ENCODE results near the gene CACNA1A. TPM values are rescaled to one million over a fixed set of nuclear protein-coding genes. Genes with fewer than 3 reads are reported as not detected.

CACNA1A gene
- polyA plus RNA-seq, 2 of the 4 experiments (the other 2 are of a cell fraction), result 0.27 to 0.71 TPM

GRCh38 chr19:13208672-13209483 lies 297.4 kb downstream of the CACNA1A start:
- no peak for ATAC-seq
- 82% methylated on average over 8 of the region's 52 CpGs for WGBS (ENCODE audit: missing lambda C conversion rate)
- TF ChIP-seq HOXB5 (CRISPR knock-in tag; IDR thresholded peaks at IDR 0.05), result no peak
- no peak for TF ChIP-seq PBX3 (IDR thresholded peaks at IDR 0.05)
- no peak for TF ChIP-seq ESRRA (IDR thresholded peaks at IDR 0.05; ENCODE audit: borderline replicate concordance, low read length)
- no peak for TF ChIP-seq RCOR1 (IDR thresholded peaks at IDR 0.05; ENCODE audit: low read depth, low read length)
- TF ChIP-seq ZFP36 (IDR thresholded peaks at IDR 0.05; ENCODE audit: borderline replicate concordance, partially characterized antibody), result no peak
- no peak for TF ChIP-seq SMC3 (IDR thresholded peaks at IDR 0.05)
- no peak for TF ChIP-seq JUN (IDR thresholded peaks at IDR 0.05)
- TF ChIP-seq KDM5A (IDR thresholded peaks at IDR 0.05), result no peak
- TF ChIP-seq ZSCAN20 (CRISPR knock-in tag; IDR thresholded peaks at IDR 0.05), result no peak
- TF ChIP-seq HOXA7 (CRISPR knock-in tag; IDR thresholded peaks at IDR 0.05), result no peak
- TF ChIP-seq ZNF302 (CRISPR knock-in tag; IDR thresholded peaks at IDR 0.05), result no peak
- TF ChIP-seq FOSL2 (IDR thresholded peaks at IDR 0.05), result no peak
- no peak for TF ChIP-seq FOSL2 (CRISPR knock-in tag; IDR thresholded peaks at IDR 0.05)
- no peak for TF ChIP-seq CTCF (IDR thresholded peaks at IDR 0.05)
- TF ChIP-seq RNF2 (IDR thresholded peaks at IDR 0.05; ENCODE audit: borderline replicate concordance, low read depth), result no peak
- TF ChIP-seq TP53 (CRISPR knock-in tag; IDR thresholded peaks at IDR 0.05), result no peak
- TF ChIP-seq MYC (IDR thresholded peaks at IDR 0.05; ENCODE audit: borderline replicate concordance, low read length), result no peak

GRCh38 chr19:13207846-13208671 lies 298.2 kb downstream of the CACNA1A start:
- peak overlapping the region in 1 of 2 experiments; percentile 10; a peak in 1 of 6 replicates for H3K27ac ChIP-seq
- FAIRE-seq (no peak), DNase-seq (ENCODE audit: low read depth in 1 of 2, low spot score in 1 of 2) (no peak), ATAC-seq (no peak)
- H3K4me1 ChIP-seq, result no peaks in the 10 kb centered on the region
- ChIA-PET POLR2A (no interaction called here), CTCF (no interaction called here)
- H3K9me3 ChIP-seq, result no peaks in the 10 kb centered on the region
- no peak overlapping the region for H3K4me3 ChIP-seq
- whole genome bisulfite sequencing (ENCODE audit: missing lambda C conversion rate), result 76% methylated on average over 18 of the region's 39 CpGs
- no peak overlapping the region for H3K4me2 ChIP-seq
- TF ChIP-seq FOXS1 (CRISPR knock-in tag; IDR thresholded peaks at IDR 0.05) (no peak), RNF2 (IDR thresholded peaks at IDR 0.05; ENCODE audit: borderline replicate concordance, low read depth) (no peak), ZFP36 (IDR thresholded peaks at IDR 0.05; ENCODE audit: borderline replicate concordance, partially characterized antibody) (no peak), CBX2 (IDR thresholded peaks at IDR 0.05; ENCODE audit: borderline replicate concordance, low read depth) (no peak), RARB (CRISPR knock-in tag; IDR thresholded peaks at IDR 0.05) (no peak), EP300 (IDR thresholded peaks at IDR 0.05) (no peak), ZC3H11A (IDR thresholded peaks at IDR 0.05) (no peak), HES2 (IDR thresholded peaks at IDR 0.05) (no peak), JUN (IDR thresholded peaks at IDR 0.05) (no peak)
- TF ChIP-seq, protein P1, sequence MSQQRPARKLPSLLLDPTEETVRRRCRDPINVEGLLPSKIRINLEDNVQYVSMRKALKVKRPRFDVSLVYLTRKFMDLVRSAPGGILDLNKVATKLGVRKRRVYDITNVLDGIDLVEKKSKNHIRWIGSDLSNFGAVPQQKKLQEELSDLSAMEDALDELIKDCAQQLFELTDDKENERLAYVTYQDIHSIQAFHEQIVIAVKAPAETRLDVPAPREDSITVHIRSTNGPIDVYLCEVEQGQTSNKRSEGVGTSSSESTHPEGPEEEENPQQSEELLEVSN (IDR thresholded peaks at IDR 0.05; ENCODE audit: borderline replicate concordance, low read depth), result no peak
- TF ChIP-seq, protein P2, sequence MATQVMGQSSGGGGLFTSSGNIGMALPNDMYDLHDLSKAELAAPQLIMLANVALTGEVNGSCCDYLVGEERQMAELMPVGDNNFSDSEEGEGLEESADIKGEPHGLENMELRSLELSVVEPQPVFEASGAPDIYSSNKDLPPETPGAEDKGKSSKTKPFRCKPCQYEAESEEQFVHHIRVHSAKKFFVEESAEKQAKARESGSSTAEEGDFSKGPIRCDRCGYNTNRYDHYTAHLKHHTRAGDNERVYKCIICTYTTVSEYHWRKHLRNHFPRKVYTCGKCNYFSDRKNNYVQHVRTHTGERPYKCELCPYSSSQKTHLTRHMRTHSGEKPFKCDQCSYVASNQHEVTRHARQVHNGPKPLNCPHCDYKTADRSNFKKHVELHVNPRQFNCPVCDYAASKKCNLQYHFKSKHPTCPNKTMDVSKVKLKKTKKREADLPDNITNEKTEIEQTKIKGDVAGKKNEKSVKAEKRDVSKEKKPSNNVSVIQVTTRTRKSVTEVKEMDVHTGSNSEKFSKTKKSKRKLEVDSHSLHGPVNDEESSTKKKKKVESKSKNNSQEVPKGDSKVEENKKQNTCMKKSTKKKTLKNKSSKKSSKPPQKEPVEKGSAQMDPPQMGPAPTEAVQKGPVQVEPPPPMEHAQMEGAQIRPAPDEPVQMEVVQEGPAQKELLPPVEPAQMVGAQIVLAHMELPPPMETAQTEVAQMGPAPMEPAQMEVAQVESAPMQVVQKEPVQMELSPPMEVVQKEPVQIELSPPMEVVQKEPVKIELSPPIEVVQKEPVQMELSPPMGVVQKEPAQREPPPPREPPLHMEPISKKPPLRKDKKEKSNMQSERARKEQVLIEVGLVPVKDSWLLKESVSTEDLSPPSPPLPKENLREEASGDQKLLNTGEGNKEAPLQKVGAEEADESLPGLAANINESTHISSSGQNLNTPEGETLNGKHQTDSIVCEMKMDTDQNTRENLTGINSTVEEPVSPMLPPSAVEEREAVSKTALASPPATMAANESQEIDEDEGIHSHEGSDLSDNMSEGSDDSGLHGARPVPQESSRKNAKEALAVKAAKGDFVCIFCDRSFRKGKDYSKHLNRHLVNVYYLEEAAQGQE (IDR thresholded peaks at IDR 0.05), result no peak
- TF ChIP-seq, protein P3, sequence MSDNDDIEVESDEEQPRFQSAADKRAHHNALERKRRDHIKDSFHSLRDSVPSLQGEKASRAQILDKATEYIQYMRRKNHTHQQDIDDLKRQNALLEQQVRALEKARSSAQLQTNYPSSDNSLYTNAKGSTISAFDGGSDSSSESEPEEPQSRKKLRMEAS (IDR thresholded peaks at IDR 0.05), result no peak

More at GRCh38 chr19:13208672-13209483, 297.4 kb downstream of the CACNA1A start:
- ChIA-PET CTCF (no interaction called here), POLR2A (no interaction called here)
- H3K4me1 ChIP-seq, result no peaks in the 10 kb centered on the region
- DNase-seq (ENCODE audit: low read depth in 1 of 2, low spot score in 1 of 2) (no peak), FAIRE-seq (no peak)
- H3K27ac ChIP-seq, result peak overlapping the region in 1 of 2 experiments; percentile 42; a peak in 2 of 6 replicates
- no peak overlapping the region for H3K4me3 ChIP-seq
- no peak overlapping the region for H3K4me2 ChIP-seq
- no peaks in the 10 kb centered on the region for H3K9me3 ChIP-seq
